H1 (cell line): ENCODE results near the gene PDCD5. TPM values are rescaled to one million over a fixed set of nuclear protein-coding genes. Genes with fewer than 3 reads are reported as not detected.

Source experiments
- CTCF ChIA-PET: fragments of 300-600 bp; sonication (Branson Sonifier 250); formaldehyde crosslinking; loops from one replicate; lab custom pipeline; 2021; ENCODE audit not compliant: partially characterized antibody; lab: Charles Lee
- POLR2A ChIA-PET: fragments of 300-600 bp; sonication (Branson Sonifier 250); formaldehyde crosslinking; loops from one replicate; lab custom pipeline; 2021; ENCODE audit warnings: inconsistent platforms; ENCODE audit not compliant: partially characterized antibody; lab: Charles Lee
- DNase-seq, 2 experiments: peaks; one replicate each; pipeline versions ENCODE4 v3.0.0 to v3.0.0-alpha.2; 2010 to 2022; ENCODE audit warnings: low spot score in 2 of 2, low read depth in 1 of 2, mixed read lengths in 1 of 2
- FAIRE-seq: peaks from 2 replicates; lab custom pipeline; 2011; peaks lifted over from hg19 to GRCh38; lab: Jason Lieb, UNC
- H2AFZ ChIP-seq: 2 replicates; pipeline ENCODE4 v1.8.1; 2012; ENCODE audit warnings: low read length, inconsistent platforms
- H2AK5ac ChIP-seq: 2 replicates; pipeline ENCODE4 v1.6.1; 2013; ENCODE audit warnings: low read depth, low read length
- H2BK120ac ChIP-seq: replicated peaks from 2 replicates; pipeline ENCODE3; 2013; ENCODE audit warnings: low read depth, low read length, inconsistent platforms
- H2BK12ac ChIP-seq: 2 replicates; pipeline ENCODE4 v1.6.1; 2013; ENCODE audit warnings: low read depth, low read length
- H2BK15ac ChIP-seq: 2 replicates; pipeline ENCODE4 v1.6.1; 2013; ENCODE audit warnings: low read length
- H2BK20ac ChIP-seq: 2 replicates; pipeline ENCODE4 v1.6.1; 2013; ENCODE audit warnings: low read length
- H2BK5ac ChIP-seq: 2 replicates; pipeline ENCODE4 v1.6.1; 2013; ENCODE audit warnings: low read depth, low read length
- H3K14ac ChIP-seq: 2 replicates; pipeline ENCODE4 v1.6.1; 2013; ENCODE audit warnings: inconsistent platforms; ENCODE audit not compliant: insufficient read length
- H3K18ac ChIP-seq: 2 replicates; pipeline ENCODE4 v1.6.1; 2013; ENCODE audit warnings: low read length; ENCODE audit errors: extremely low read depth
- H3K23ac ChIP-seq: 2 replicates; pipeline ENCODE4 v1.6.1; 2013; ENCODE audit warnings: inconsistent platforms; ENCODE audit not compliant: insufficient read length
- H3K23me2 ChIP-seq: 2 replicates; pipeline ENCODE4 v1.6.1; 2013; ENCODE audit warnings: low read depth, low read length
- H3K27ac ChIP-seq: 2 replicates; pipeline ENCODE4 v1.6.1; 2011; ENCODE audit warnings: low read depth, low read length, inconsistent platforms
- H3K27me3 ChIP-seq, 4 experiments: replicated peaks in 1 of 4; 1 replicate in 1 of 4; 2 replicates in 3 of 4; pipeline versions ENCODE4 v1.6.1 to v1.8.1; 2011 to 2013; ENCODE audit warnings: low read length in 3 of 4, mild to moderate bottlenecking in 3 of 4, inconsistent platforms in 2 of 4, mixed read lengths in 2 of 4, moderate library complexity in 1 of 4; ENCODE audit not compliant: control insufficient read depth in 3 of 4, insufficient read depth in 3 of 4; ENCODE audit errors: extremely low read depth in 1 of 4
- H3K36me3 ChIP-seq, 4 experiments: 2 replicates each; pipeline versions ENCODE4 v1.6.1 to v1.8.1; 2011 to 2013; ENCODE audit warnings: mild to moderate bottlenecking in 4 of 4, low read length in 3 of 4, moderate library complexity in 2 of 4, control low read depth in 1 of 4, inconsistent platforms in 1 of 4; ENCODE audit not compliant: insufficient read depth in 4 of 4, control insufficient read depth in 2 of 4
- H3K4ac ChIP-seq: replicated peaks from 2 replicates; pipeline ENCODE3; 2013; ENCODE audit warnings: low read length, low read depth, mixed read lengths, inconsistent platforms; ENCODE audit not compliant: insufficient read length
- H3K4me1 ChIP-seq, 4 experiments: replicated peaks in 1 of 4; 1 replicate in 1 of 4; 2 replicates in 3 of 4; pipeline versions ENCODE4 v1.6.1 to v1.8.1; 2011 to 2013; ENCODE audit warnings: low read length in 3 of 4, inconsistent platforms in 2 of 4, mixed read lengths in 1 of 4; ENCODE audit not compliant: insufficient read depth in 4 of 4, control insufficient read depth in 3 of 4
- H3K4me2 ChIP-seq, 2 experiments: 2 replicates each; pipeline versions ENCODE4 v1.6.1 to v1.8.1; 2011 to 2013; ENCODE audit warnings: low read depth in 2 of 2, low read length in 2 of 2, control low read depth in 1 of 2, inconsistent platforms in 1 of 2, mild to moderate bottlenecking in 1 of 2; ENCODE audit not compliant: insufficient read depth in 1 of 2
- H3K4me3 ChIP-seq, 4 experiments: fragments of 200-600, 300-600 bp in 1 of 4; sonication (generic), shearing (Covaris generic), sonication (Bioruptor Twin) in 1 of 4; 2 replicates each; pipeline versions ENCODE4 v1.5.1 to v1.8.1; 2011 to 2016; ENCODE audit warnings: low read length in 4 of 4, low read depth in 3 of 4, control low read depth in 2 of 4, inconsistent platforms in 2 of 4, mild to moderate bottlenecking in 2 of 4, mixed read lengths in 1 of 4, moderate library complexity in 1 of 4; ENCODE audit not compliant: insufficient read depth in 2 of 4; ENCODE audit errors: extremely low read depth in 1 of 4
- H3K56ac ChIP-seq: replicated peaks from 2 replicates; pipeline ENCODE3; 2013; ENCODE audit warnings: low read depth, mild to moderate bottlenecking, mixed read lengths, low read length, inconsistent platforms; ENCODE audit not compliant: insufficient read length
- H3K79me1 ChIP-seq: 2 replicates; pipeline ENCODE4 v1.6.1; 2013; ENCODE audit warnings: low read depth, low read length, control low read depth
- H3K79me2 ChIP-seq, 2 experiments: 2 replicates each; pipeline versions ENCODE4 v1.6.1 to v1.8.1; 2012 to 2013; ENCODE audit warnings: low read length in 2 of 2, mild to moderate bottlenecking in 2 of 2, inconsistent platforms in 1 of 2; ENCODE audit not compliant: insufficient read depth in 2 of 2, control insufficient read depth in 1 of 2
- H3K9ac ChIP-seq, 4 experiments: replicated peaks in 1 of 4; 1 replicate in 1 of 4; 2 replicates in 3 of 4; pipeline versions ENCODE4 v1.6.1 to v1.8.1; 2011 to 2013; ENCODE audit warnings: low read depth in 3 of 4, low read length in 3 of 4, control low read depth in 2 of 4, mild to moderate bottlenecking in 2 of 4, moderate library complexity in 2 of 4, inconsistent platforms in 1 of 4; ENCODE audit errors: extremely low read depth in 1 of 4
- H3K9me3 ChIP-seq, 2 experiments: 2 replicates each; pipeline versions ENCODE4 v1.6.1 to v1.8.1; 2012 to 2013; ENCODE audit warnings: mild to moderate bottlenecking in 2 of 2, moderate library complexity in 2 of 2, control low read depth in 1 of 2, inconsistent platforms in 1 of 2, low read depth in 1 of 2, low read length in 1 of 2, mixed read lengths in 1 of 2; ENCODE audit not compliant: insufficient read depth in 2 of 2
- H4K20me1 ChIP-seq, 2 experiments: replicated peaks in 1 of 2; 2 replicates each; pipeline versions ENCODE3 to v1.8.1; 2011 to 2013; ENCODE audit warnings: inconsistent platforms in 2 of 2, low read length in 2 of 2, mild to moderate bottlenecking in 1 of 2; ENCODE audit not compliant: insufficient read depth in 2 of 2, control insufficient read depth in 1 of 2
- H4K5ac ChIP-seq: 2 replicates; pipeline ENCODE4 v1.6.1; 2013; ENCODE audit warnings: low read length, low read depth, mixed read lengths, inconsistent platforms; ENCODE audit not compliant: insufficient read length
- H4K8ac ChIP-seq: 2 replicates; pipeline ENCODE4 v1.8.0; 2013; ENCODE audit warnings: mild to moderate bottlenecking, moderate library complexity, low read length, inconsistent platforms; ENCODE audit not compliant: insufficient read depth; ENCODE audit errors: extremely low read depth
- H4K91ac ChIP-seq: replicated peaks from 2 replicates; pipeline ENCODE3; 2013; ENCODE audit warnings: low read length, mixed read lengths, inconsistent platforms; ENCODE audit not compliant: insufficient read length
- BCL11A ChIP-seq, 2 experiments: IDR thresholded peaks; one replicate each; pipeline ENCODE4 v1.6.1; 2011; ENCODE audit warnings: low read depth in 2 of 2, low read length in 2 of 2, mild to moderate bottlenecking in 2 of 2
- CREB1 ChIP-seq: IDR thresholded peaks from 2 replicates; pipeline ENCODE4 v1.6.1; 2012; ENCODE audit warnings: inconsistent platforms
- POLR2A ChIP-seq, 2 experiments: IDR thresholded peaks; 1 replicate in 1 of 2; 2 replicates in 1 of 2; pipeline ENCODE4 v1.6.1; 2011; ENCODE audit warnings: low read depth in 2 of 2, low read length in 2 of 2, mild to moderate bottlenecking in 2 of 2; ENCODE audit errors: control extremely low read depth in 1 of 2
- SAP30 ChIP-seq: fragments of 300-600 bp; sonication (generic); IDR thresholded peaks from 2 replicates; pipeline ENCODE4 v1.7.1; 2012; ENCODE audit warnings: low read length, moderate library complexity, mild to moderate bottlenecking, inconsistent platforms; ENCODE audit not compliant: insufficient read depth, insufficient replicate concordance
- SRF ChIP-seq: IDR thresholded peaks from 2 replicates; pipeline ENCODE4 v1.6.1; 2011; ENCODE audit warnings: mild to moderate bottlenecking, low read depth, low read length, moderate library complexity
- TAF7 ChIP-seq: optimal IDR thresholded peaks from 2 replicates; pipeline ENCODE3; 2011; ENCODE audit warnings: low read depth, mild to moderate bottlenecking, inconsistent platforms, low read length, moderate library complexity, borderline replicate concordance
- TBP ChIP-seq: IDR thresholded peaks from 2 replicates; pipeline ENCODE4 v1.6.1; 2011; ENCODE audit warnings: low read depth, low read length, improper control_type of control experiment
- WGBS, 2 experiments: shearing (Covaris generic) in 1 of 2; methylation state at CpG; one replicate each; pipeline versions ENCODE4 v1.1.6 to v1.1.7; 2013 to 2015; ENCODE audit warnings: low lambda C conversion rate in 2 of 2, mixed read lengths in 2 of 2, inconsistent platforms in 1 of 2, low coverage in 1 of 2, missing lambda C conversion rate in 1 of 2; ENCODE audit not compliant: insufficient replicate concordance in 2 of 2, insufficient coverage in 1 of 2, insufficient read length in 1 of 2; ENCODE audit errors: extremely low coverage in 1 of 2, missing lambda C conversion rate in 1 of 2; 5-methylcytosine and 5-hydroxymethylcytosine counted together
- polyA plus RNA-seq, 7 experiments: library from polyadenylated mRNA; depleted of rRNA in 3 of 7; stranded (reverse) in 5 of 7; unstranded in 2 of 7; fragments of >200 nt in 5 of 7; fragments of 200-250 nt in 2 of 7; gene quantifications; 1 replicate in 5 of 7; 2 replicates in 1 of 7; 4 replicates in 1 of 7; pipeline versions ENCODE4 v1.2.1 to v1.2.3, GENCODE V29; 2011 to 2013; ENCODE audit warnings: missing spikeins in 2 of 7, mixed read lengths in 2 of 7
- total RNA-seq: library from RNA; stranded (reverse); fragmentation: NEBNext Ultra II Directional; extraction: Animal tissue kit (Norgen Biotek cat#: 25700); gene quantifications from 2 replicates; pipeline ENCODE4 v1.2.1, GENCODE V29; 2021

Gene PDCD5
- total and polyA plus RNA-seq, 2 of the 8 experiments (the other 6 are each of a cell fraction or from before 2014, with no cell fraction given), result 43.2 to 98.8 TPM

DNA sequence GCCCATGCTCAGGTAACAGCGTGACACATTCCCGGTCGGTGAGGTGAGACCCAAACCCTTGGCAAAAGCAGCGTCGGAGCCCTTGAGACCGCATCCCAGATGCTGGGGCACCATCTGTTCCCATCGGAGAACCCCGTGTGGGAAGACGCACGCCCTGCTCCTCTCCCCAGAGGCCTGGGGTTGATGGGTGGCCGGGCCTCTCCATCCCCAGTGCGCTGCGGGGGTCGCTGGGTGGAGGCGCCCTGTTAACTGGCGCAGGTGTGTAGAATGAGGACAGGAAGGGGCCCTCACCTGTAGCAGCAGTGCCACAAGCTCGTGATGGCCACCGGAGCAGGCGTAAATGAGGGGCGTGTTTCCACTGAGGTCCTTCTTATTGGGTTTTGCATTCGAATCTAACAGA lies 24.6 kb downstream of the PDCD5 start:
- CTCF ChIA-PET, result interaction anchor here (0.5 to 1.8 kb wide), 2 partner anchors 46 to 368 kb away, joined by 4 to 5 read pairs; no protein-coding TSS in a partner anchor
- H3K23ac ChIP-seq, result no peak overlapping the region

More for the DNA sequence above, 24.6 kb downstream of the PDCD5 start:
- DNase-seq (no peak), FAIRE-seq (no peak)
- Histone ChIP-seq H3K9me3 (no peaks in the 10 kb centered on the region), H3K27ac (no peak overlapping the region), H3K27me3 (no peaks in the 10 kb centered on the region), H2BK5ac (no peak overlapping the region), H2AK5ac (no peak overlapping the region), H2BK12ac (no peak overlapping the region), H3K4me3 (no peak overlapping the region), H3K56ac (no peak overlapping the region), H2BK120ac (no peak overlapping the region), H3K79me2 (no peaks in the 10 kb centered on the region), H3K9ac (no peak overlapping the region; a peak in 1 of 7 replicates), H4K91ac (no peak overlapping the region), H3K4me1 (no peaks in the 10 kb centered on the region), H3K4me2 (no peak overlapping the region), H2BK20ac (no peak overlapping the region), H3K79me1 (no peaks in the 10 kb centered on the region; the same call in 1 of the 2 replicates), H3K18ac (no peak overlapping the region), H2AFZ (no peak overlapping the region), H4K20me1 (peaks cover 0 to 2% of the 10 kb centered on the region in 2 experiments), H3K4ac (no peak overlapping the region), H4K5ac (no peak overlapping the region), H3K23me2 (no peaks in the 10 kb centered on the region), H4K8ac (no peak overlapping the region), H2BK15ac (no peak overlapping the region), H3K14ac (no peak overlapping the region), H3K36me3 (peaks cover 5 to 44% (median 22%) of the 10 kb centered on the region in 4 experiments; a peak in 7 of 8 replicates)
- POLR2A ChIA-PET, result interaction anchor here (0.6 kb wide), 1 partner anchor 56 kb away, joined by 3 read pairs; no protein-coding TSS in a partner anchor
- WGBS, 2 experiments, result 95% methylated on average over 20 of the region's 21 CpGs; no CpG with 5 or more reads in 1 of the 2 experiments
- TF ChIP-seq TBP (no peak), TAF7 (no peak), CREB1 (no peak), BCL11A (IDR thresholded peaks at IDR 0.05; ENCODE audit: low read depth in 2 of 2, low read length in 2 of 2) (no peak), SAP30 (no peak), POLR2A (IDR thresholded peaks at IDR 0.05; ENCODE audit: control extremely low read depth in 1 of 2, low read depth in 2 of 2, low read length in 2 of 2) (no peak), SRF (no peak)
